PC-3 (cell line): ENCODE measurements around the gene LMBR1. TPM values are rescaled to one million over a fixed set of nuclear protein-coding genes. Genes with fewer than 3 reads are reported as not detected.

Source experiments
- ATAC-seq: fragments of 200-7000 bp; cut with Tn5 transposase; 2 replicates; pipeline ENCODE4 v1.9.1; 2020; ENCODE audit warnings: mild to moderate bottlenecking, moderate library complexity
- BruUV-seq: library from RNA; stranded (reverse); fragments of 400-500 nt; replicated peaks from 2 replicates; lab custom pipeline; 2021; lab: Mats Ljungman, UMichigan
- CTCF ChIA-PET: fragments of 300-600 bp; sonication (Branson Sonifier 250); formaldehyde crosslinking; loops from one replicate; lab custom pipeline; 2022; ENCODE audit warnings: antibody characterized with exemption; lab: Charles Lee
- POLR2A ChIA-PET: fragments of 300-600 bp; sonication (Branson Sonifier 250); formaldehyde crosslinking; loops from one replicate; lab custom pipeline; 2022; ENCODE audit warnings: antibody characterized with exemption; ENCODE audit not compliant: unreplicated experiment; lab: Charles Lee
- DNase-seq: peaks from one replicate; pipeline ENCODE4 v3.0.0-alpha.2; 2015
- H2AFZ ChIP-seq: fragments of 300-600 bp; sonication (generic); 2 replicates; pipeline ENCODE4 v1.6.0; 2016; ENCODE audit warnings: antibody characterized with exemption, low read length
- H3F3A ChIP-seq: fragments of 300-600 bp; sonication (generic); one replicate; pipeline ENCODE4 v1.6.0; 2017; ENCODE audit warnings: antibody characterized with exemption, low read length, control low read depth, mild to moderate bottlenecking; ENCODE audit not compliant: unreplicated experiment
- H3K27ac ChIP-seq: fragments of 300-600 bp; sonication (generic); 2 replicates; pipeline ENCODE4 v1.5.1; 2016; ENCODE audit warnings: mild to moderate bottlenecking, low read length
- H3K27me3 ChIP-seq: fragments of 300-600 bp; sonication (generic); 2 replicates; pipeline ENCODE4 v1.6.1; 2016; ENCODE audit warnings: low read length, mixed read lengths
- H3K36me3 ChIP-seq: fragments of 300-600 bp; sonication (generic); 2 replicates; pipeline ENCODE4 v1.6.1; 2016; ENCODE audit warnings: low read depth, mixed run types, low read length, mixed read lengths
- H3K4me1 ChIP-seq: fragments of 300-600 bp; sonication (generic); 2 replicates; pipeline ENCODE4 v1.5.1; 2016; ENCODE audit warnings: low read length; ENCODE audit not compliant: insufficient read depth
- H3K4me2 ChIP-seq: fragments of 300-600 bp; sonication (generic); 2 replicates; pipeline ENCODE4 v1.6.0; 2016; ENCODE audit warnings: low read length
- H3K4me3 ChIP-seq: fragments of 300-600 bp; sonication (generic); 2 replicates; pipeline ENCODE4 v1.5.1; 2016; ENCODE audit warnings: mild to moderate bottlenecking, low read length, mixed read lengths
- H3K79me2 ChIP-seq: fragments of 300-600 bp; sonication (generic); 2 replicates; pipeline ENCODE4 v1.6.1; 2017; ENCODE audit warnings: low read length, mixed read lengths
- H3K9ac ChIP-seq: fragments of 300-600 bp; sonication (generic); 2 replicates; pipeline ENCODE4 v1.6.0; 2016; ENCODE audit warnings: mild to moderate bottlenecking, low read length
- H3K9me2 ChIP-seq: fragments of 300-600 bp; sonication (generic); replicated peaks from 2 replicates; pipeline ENCODE4 v1.6.1; 2016; ENCODE audit warnings: mixed run types, low read length, mixed read lengths
- H3K9me3 ChIP-seq: fragments of 300-600 bp; sonication (generic); 2 replicates; pipeline ENCODE4 v1.6.1; 2016; ENCODE audit warnings: low read length, mixed read lengths
- H4K20me1 ChIP-seq: fragments of 300-600 bp; sonication (generic); 2 replicates; pipeline ENCODE4 v1.6.1; 2016; ENCODE audit warnings: low read length, mixed read lengths
- EZH2 ChIP-seq: fragments of 300-600 bp; sonication (generic); IDR thresholded peaks from one replicate; pipeline ENCODE4 v1.6.1; 2017; ENCODE audit warnings: antibody characterized with exemption, mild to moderate bottlenecking, low read length; ENCODE audit not compliant: unreplicated experiment
- EZH2phosphoT487 ChIP-seq: fragments of 300-600 bp; sonication (generic); IDR thresholded peaks from 2 replicates; pipeline ENCODE4 v1.6.1; 2018; ENCODE audit warnings: mild to moderate bottlenecking, antibody characterized with exemption, low read length, borderline replicate concordance
- intact Hi-C: fragments of 100-400 bp; cut with micrococcal nuclease; formaldehyde crosslinking; loops from 2 replicates; pipeline ENCODE4 v1.9.0; 2023
- total RNA-seq: library from RNA; depleted of rRNA; stranded (reverse); fragments of >200 nt; gene quantifications from 2 replicates; pipeline ENCODE4 v1.2.3, GENCODE V29; 2014
- TF ChIP-seq, protein P1 (sequence below): fragments of 300-600 bp; sonication (generic); conservative IDR thresholded peaks from 2 replicates; pipeline ENCODE4 v1.5.1; 2017; ENCODE audit warnings: antibody characterized with exemption, low read depth, mild to moderate bottlenecking, low read length

LMBR1 gene
- total RNA-seq, 1 experiment from 2014 or later = 61.7 TPM

- BruUV-seq = no TSS peak
- intact Hi-C loops = no loop called here
- no peaks in the 10 kb centered on the region for H3F3A ChIP-seq
- H3K79me2 ChIP-seq = no peaks in the 10 kb centered on the region
- ChIA-PET POLR2A (no interaction called here), CTCF (no interaction called here)
- H3K9me3 ChIP-seq = no peaks in the 10 kb centered on the region
- H3K36me3 ChIP-seq = no peaks in the 10 kb centered on the region
- no peak overlapping the region for H2AFZ ChIP-seq
- H3K4me2 ChIP-seq = no peak overlapping the region
- TF ChIP-seq EZH2 (no peak), EZH2phosphoT487 (no peak)
- TF ChIP-seq, protein P1, sequence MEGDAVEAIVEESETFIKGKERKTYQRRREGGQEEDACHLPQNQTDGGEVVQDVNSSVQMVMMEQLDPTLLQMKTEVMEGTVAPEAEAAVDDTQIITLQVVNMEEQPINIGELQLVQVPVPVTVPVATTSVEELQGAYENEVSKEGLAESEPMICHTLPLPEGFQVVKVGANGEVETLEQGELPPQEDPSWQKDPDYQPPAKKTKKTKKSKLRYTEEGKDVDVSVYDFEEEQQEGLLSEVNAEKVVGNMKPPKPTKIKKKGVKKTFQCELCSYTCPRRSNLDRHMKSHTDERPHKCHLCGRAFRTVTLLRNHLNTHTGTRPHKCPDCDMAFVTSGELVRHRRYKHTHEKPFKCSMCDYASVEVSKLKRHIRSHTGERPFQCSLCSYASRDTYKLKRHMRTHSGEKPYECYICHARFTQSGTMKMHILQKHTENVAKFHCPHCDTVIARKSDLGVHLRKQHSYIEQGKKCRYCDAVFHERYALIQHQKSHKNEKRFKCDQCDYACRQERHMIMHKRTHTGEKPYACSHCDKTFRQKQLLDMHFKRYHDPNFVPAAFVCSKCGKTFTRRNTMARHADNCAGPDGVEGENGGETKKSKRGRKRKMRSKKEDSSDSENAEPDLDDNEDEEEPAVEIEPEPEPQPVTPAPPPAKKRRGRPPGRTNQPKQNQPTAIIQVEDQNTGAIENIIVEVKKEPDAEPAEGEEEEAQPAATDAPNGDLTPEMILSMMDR = peak; percentile 51
- no peak overlapping the region for H3K4me3 ChIP-seq
- DNase-seq = no peak
- no peak for ATAC-seq
- H4K20me1 ChIP-seq = no peaks in the 10 kb centered on the region
- no peaks in the 10 kb centered on the region for H3K9me2 ChIP-seq
- 0 out of 2 replicates have a peak, but pooled peaks cover 4% of the 10 kb centered on the region for H3K4me1 ChIP-seq
- H3K27ac ChIP-seq = no peak overlapping the region
- no peaks in the 10 kb centered on the region for H3K27me3 ChIP-seq
- no peak overlapping the region for H3K9ac ChIP-seq
Observed at GRCh38 chr7:156820445-156821063, 72.4 kb downstream of the LMBR1 start.

- no peak overlapping the region for H3K4me2 ChIP-seq
- DNase-seq = no peak
- H3K79me2 ChIP-seq = no peaks in the 10 kb centered on the region
- BruUV-seq = no TSS peak
- H3K9ac ChIP-seq = no peak overlapping the region
- POLR2A ChIA-PET = no interaction called here
- TF ChIP-seq EZH2 = no peak
- TF ChIP-seq, protein P1 = no peak
- no peak for TF ChIP-seq EZH2phosphoT487
- H2AFZ ChIP-seq = no peak overlapping the region
- no peaks in the 10 kb centered on the region for H3K27me3 ChIP-seq
- H3K9me2 ChIP-seq = no peaks in the 10 kb centered on the region
- intact Hi-C loops = loop anchor here (5.0 to 10.0 kb wide), 2 partner anchors 168 to 345 kb away; no protein-coding TSS in a partner anchor
- H3K4me3 ChIP-seq = no peak overlapping the region
- CTCF ChIA-PET = no interaction called here
- no peaks in the 10 kb centered on the region for H4K20me1 ChIP-seq
- H3K36me3 ChIP-seq = no peaks in the 10 kb centered on the region
- H3K9me3 ChIP-seq = no peaks in the 10 kb centered on the region
- no peak for ATAC-seq
- H3K27ac ChIP-seq = no peak overlapping the region
- no peaks in the 10 kb centered on the region for H3F3A ChIP-seq
- H3K4me1 ChIP-seq = 0 out of 2 replicates have a peak, but pooled peaks cover 4% of the 10 kb centered on the region
Observed at GRCh38 chr7:156819733-156820295, 73.2 kb downstream of the LMBR1 start.

GRCh38 chr7:156818133-156818532, 74.8 kb downstream of the LMBR1 start:
- DNase-seq = no peak
- H3K79me2 ChIP-seq = no peaks in the 10 kb centered on the region
- no peak overlapping the region for H3K4me3 ChIP-seq
- intact Hi-C loops = loop anchor here (5.0 to 10.0 kb wide), 2 partner anchors 166 to 343 kb away; no protein-coding TSS in a partner anchor
- no peaks in the 10 kb centered on the region for H3K27me3 ChIP-seq
- no peaks in the 10 kb centered on the region for H3K9me3 ChIP-seq
- no peaks in the 10 kb centered on the region for H4K20me1 ChIP-seq
- no peak for ATAC-seq
- no peak overlapping the region for H3K27ac ChIP-seq
- CTCF ChIA-PET = no interaction called here
- H2AFZ ChIP-seq = no peak overlapping the region
- H3K4me1 ChIP-seq = 0 out of 2 replicates have a peak, but pooled peaks cover under 1% of the 10 kb centered on the region
- H3K36me3 ChIP-seq = no peaks in the 10 kb centered on the region
- H3F3A ChIP-seq = no peaks in the 10 kb centered on the region
- no TSS peak for BruUV-seq
- no peak overlapping the region for H3K9ac ChIP-seq
- no peak overlapping the region for H3K4me2 ChIP-seq
- POLR2A ChIA-PET = no interaction called here
- TF ChIP-seq, protein P1 = no peak
- TF ChIP-seq EZH2 (no peak), EZH2phosphoT487 (no peak)
- no peaks in the 10 kb centered on the region for H3K9me2 ChIP-seq
